NCI-H2196 treated with DMSO at 0.1 percent for 48 hours (cell line): ENCODE data around the gene ZC3H7A.
"Not testable (repeated sequence)": the region's sequence is repeated elsewhere in the genome, so short reads cannot be mapped to it uniquely, and the experiment has no call there.

Source experiments
- DNase-seq: peaks from one replicate; lab custom pipeline; 2025; ENCODE audit not compliant: unreplicated experiment; lab: John Stamatoyannopoulos, UW

ZC3H7A gene

DNA sequence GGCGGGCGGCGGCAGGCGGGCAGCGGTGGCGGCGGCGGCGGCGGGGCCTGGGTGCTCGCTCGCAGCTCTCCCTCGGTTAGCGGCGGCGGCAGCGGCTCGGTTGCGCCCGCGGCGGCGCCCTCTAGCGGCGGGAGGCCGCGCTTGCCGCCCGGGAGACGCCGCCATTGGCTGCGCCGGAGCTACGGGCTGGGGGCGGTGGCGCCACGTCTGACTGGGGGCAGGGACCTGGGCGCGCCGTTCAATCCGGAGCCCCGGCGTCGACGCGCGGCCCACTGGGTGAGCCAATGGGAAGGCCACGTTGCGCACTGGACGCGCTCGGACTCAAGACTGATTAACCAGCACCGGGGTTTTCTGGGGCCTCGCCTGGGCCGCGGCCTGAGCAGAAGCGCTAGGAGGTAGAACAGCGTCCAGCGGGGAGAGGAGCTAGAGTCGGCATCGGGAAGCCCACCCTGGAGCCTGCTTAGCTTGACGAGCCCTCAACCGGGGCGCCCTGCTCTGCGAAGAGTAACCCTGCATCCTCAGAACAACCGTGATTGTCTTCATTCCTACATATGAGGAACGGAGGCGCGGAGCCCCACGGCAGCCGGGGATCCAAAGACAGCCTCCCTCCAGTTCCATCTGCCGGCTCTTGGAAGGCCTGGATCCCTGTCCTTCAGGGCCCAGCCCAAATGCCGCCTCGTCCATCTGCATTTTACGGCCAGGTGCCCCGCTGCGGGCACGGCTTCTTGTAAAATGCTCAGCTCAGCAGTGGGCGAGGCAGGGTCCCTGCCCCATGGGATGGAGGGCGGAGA is at the start of gene ZC3H7A:
Gene ZC3H7A (minus strand): TSS at position 93 of the 791 bp plus-strand sequence. CDS start 14,904 bp downstream, outside the sequence.
- peak; percentile 93 for DNase-seq

DNA sequence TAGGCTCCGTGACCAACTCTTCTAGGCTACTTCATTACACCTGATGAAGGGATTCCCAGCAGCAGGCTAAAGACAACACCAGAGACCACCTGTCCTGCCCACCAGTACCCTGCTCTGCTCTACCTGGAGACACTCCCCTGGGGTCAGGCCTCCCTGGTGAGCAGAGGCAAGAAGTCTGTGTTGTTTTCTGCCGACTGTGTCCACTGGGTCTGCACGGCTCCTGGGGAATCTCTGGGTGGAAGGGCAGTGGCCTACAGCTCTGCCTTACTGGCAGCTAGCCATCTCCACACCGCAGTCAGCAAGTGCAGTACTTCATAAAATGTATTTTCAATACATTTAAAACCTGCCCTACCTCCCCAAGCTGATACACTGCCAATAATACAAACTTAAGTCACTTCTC is 47.4 kb upstream of the ZC3H7A start:
- no peak for DNase-seq

GRCh38 chr16:11843861-11844260 is 46.8 kb upstream of the ZC3H7A start:
- no peak for DNase-seq

DNA sequence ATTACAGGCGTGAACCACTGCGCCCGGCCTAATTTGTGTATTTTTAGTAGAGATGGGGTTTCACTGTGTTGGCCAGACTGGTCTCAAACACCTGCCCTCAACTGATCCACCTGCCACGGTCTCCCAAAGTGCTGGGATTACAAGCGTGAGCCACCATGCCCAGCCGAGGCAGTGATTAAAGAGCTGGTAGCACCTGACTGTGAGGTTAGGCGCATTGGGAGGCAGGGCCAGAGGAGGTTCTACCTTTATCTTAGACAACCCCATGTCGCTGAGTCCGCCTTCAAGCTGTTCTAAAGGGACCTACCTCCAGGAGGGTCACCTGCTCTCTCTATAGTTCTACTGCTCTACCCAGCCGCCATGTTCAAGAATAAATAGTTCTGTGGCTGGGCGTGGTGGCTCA is 46.1 kb upstream of the ZC3H7A start:
- no peak for DNase-seq

DNA sequence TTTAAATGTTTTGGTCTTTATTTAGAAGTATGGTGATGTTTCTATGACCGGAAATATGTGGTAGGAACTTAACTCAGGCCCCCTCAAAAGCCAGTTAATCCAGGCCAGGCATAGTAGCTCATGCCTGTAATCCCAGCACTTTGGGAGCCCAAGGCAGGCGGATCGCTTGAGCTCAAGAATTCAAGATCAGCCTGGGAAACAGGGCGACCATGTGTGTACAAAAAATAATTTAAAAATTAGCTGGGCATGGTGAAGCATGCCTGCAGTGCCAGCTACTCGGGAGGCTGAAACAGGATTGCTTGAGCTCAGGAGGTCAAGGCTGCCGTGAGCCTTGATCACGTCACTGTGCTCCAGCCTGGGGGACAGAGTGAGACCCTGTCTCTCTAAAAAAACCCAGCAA is 44.0 kb upstream of the ZC3H7A start:
- DNase-seq, result no peak

- no peak for DNase-seq
These were observed 39.7 kb upstream of the ZC3H7A start for GRCh38 chr16:11836650-11837244.

DNA sequence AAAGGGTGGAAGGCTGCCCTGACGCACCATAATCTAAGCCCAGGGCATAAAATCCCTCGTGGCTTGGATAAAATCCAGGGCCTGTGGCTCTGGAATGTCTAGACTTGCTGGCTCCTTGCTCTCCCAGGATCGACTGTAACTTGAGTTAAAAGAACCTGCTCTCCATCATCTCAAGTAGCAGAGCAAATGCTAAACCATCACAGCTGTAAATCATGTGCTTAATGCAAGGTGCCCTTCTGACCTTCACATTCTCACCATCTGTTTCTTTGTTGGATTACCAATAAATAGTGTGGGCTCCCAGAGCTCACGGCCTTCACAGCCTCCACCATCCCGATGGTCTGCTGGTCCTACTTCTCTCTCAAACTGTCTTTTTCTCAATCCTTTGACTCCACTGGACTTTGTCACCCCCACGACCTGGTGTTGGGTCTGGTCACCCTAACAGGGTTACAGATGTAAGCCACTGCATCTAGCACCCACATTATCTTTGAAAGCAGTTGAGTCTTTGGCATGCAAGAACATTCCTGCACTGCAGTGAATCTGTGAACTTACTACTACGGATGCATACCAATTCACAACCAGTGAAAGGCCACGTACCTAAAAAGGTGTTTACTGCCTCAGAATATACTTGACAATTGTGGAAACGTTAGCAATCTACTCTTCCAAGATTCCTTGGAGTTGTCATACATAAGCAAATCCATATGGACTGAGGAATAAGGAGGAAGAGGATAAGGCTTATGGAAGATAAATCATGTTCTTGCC is 39.0 kb upstream of the ZC3H7A start:
- no peak for DNase-seq

GRCh38 chr16:11835309-11835708 is 38.3 kb upstream of the ZC3H7A start:
- no peak for DNase-seq

DNA sequence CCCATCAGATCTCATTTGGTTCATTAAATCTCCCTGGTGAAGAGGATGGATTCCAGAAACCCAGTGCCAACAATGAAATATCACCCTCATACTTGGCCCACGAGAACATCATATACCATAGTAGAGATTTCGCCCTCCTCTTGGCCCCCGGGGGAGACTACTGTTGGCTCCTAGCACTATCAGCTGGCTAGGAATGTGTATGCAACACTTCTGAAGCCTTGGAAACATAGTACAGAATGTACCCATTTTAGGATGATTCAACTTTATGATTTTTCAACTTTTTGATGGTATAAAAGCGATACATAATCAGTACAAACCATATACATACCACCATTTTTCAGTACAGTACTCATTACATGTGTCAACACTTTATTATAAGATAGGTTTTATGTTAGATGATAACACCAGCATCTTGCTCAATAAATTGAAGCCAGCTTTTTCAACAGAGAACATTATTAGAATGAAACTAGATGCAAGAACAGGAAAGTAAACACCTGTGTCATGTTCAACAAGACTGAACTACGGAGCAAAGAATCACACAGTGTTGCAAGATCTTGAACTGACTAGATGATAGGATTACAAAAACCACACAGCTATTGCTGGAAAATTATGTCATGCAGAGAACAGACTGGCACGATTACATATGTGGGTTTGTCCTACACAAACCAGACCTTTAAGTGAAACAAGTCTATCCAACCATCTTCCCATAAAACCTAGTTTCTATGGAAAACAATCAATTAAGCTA is 37.1 kb upstream of the ZC3H7A start:
- no peak for DNase-seq

DNA sequence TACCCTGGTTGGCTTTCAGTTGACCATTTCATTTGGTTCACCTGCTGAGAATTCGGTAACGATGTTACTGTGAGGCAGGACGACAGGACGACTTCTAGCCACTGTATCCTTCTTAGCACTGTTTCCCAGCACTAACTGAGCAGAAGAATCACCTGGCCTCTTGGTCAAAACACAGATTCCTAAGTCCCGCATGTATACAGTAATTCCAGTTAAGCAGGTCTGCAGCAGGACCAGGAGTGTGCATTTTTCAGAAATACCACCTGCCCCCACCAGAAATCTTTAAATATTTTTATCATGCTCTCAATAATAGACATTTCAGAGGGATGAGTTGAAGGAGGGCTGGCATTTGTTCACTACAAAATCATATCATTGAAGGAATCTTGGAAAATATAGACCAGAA is 31.6 kb upstream of the ZC3H7A start:
- DNase-seq, result no peak

- DNase-seq, result not testable (repeated sequence)
These were observed 28.6 kb upstream of the ZC3H7A start for GRCh38 chr16:11825520-11826165.

GRCh38 chr16:11824362-11824761 is 27.3 kb upstream of the ZC3H7A start:
- no peak for DNase-seq

- DNase-seq, result not testable (repeated sequence)
These were observed 26.6 kb upstream of the ZC3H7A start for GRCh38 chr16:11823645-11824044.

DNA sequence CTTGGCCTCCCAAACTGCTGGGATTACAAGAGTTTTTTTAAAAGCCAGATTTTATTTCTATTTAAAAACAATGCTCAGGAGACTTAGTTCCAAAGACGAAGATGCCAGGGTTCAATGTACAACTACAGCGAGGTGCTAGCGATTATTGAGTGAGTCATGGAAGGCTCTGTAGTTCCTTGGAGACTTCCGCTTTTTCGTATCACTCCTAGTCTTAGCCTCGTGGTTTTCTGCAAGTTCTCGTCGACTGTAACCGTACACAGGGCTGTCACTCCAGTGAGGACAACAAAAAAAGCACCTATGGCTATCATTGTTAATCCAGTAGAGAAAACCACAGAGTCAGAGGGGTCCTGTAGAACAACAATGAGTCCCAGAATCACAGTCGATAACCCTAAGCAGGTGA is 22.7 kb upstream of the ZC3H7A start:
- DNase-seq, result no peak

DNA sequence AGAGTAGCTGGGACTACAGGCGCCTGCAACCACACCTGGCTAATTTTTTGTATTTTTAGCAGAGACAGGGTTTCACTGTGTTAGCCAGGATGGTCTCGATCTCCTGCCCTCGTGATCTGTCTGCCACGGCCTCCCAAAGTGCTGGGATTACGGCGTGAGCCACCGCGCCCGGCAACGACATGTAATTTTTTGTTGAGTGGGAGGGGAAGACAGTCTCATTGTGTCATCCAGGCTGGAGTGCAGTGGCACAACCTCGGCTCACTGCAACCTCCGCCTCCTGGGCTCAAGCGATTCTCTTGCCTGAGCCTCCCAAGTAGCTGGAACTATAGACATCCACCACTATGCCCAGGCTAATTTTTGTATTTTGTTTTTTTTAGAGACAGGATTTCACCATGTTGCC is 21.9 kb upstream of the ZC3H7A start:
- not testable (repeated sequence) for DNase-seq

GRCh38 chr16:11816123-11816522 is 19.1 kb upstream of the ZC3H7A start:
- DNase-seq, result no peak

GRCh38 chr16:11814800-11815199 is 17.7 kb upstream of the ZC3H7A start:
- not testable (repeated sequence) for DNase-seq

GRCh38 chr16:11806721-11807120 is 9.7 kb upstream of the ZC3H7A start:
- no peak for DNase-seq

DNA sequence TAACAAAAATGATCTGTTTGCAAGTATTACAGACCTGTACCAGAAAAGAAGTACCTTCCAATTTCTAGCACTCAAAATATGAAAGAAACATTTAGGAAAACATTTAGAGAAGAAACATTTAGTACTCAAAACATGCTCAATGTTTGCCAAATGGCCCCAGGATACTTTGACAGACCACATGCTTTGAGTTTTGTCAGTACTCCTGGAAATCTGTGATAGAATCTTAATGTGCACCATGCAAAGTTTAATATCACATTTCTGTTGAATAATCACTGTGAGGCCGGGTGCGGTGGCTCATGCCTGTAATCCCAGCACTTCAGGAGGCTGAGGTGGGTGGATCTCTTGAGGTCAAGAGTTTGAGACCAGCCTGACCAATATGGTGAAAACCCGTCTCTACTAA is 8.5 kb upstream of the ZC3H7A start:
- no peak for DNase-seq

DNA sequence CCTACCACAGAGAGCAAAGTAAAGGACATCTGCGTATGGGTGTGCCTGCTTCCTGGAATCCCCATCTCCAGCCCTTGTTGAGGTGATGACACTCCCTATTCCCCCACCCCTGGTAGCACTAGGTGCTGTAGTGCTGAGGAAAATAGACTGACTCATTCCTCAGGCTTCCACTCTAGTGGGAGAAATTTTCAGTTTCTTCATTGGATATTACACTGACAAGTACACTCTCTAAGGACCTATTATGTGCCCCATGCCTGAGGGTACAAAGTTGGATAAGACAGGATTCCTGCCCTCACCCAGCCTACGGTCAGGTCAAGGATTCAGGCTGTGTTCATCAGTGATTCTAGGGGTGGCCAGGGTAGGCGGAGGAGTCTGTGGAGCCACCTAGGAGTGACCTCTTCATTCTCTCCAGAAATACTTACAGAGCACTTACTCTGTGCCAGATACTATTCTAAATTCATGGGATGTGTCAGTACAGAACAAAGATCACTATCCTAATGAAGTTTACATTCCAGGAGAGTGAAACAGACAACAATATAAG is 4.5 kb upstream of the ZC3H7A start:
- DNase-seq, result no peak

DNA sequence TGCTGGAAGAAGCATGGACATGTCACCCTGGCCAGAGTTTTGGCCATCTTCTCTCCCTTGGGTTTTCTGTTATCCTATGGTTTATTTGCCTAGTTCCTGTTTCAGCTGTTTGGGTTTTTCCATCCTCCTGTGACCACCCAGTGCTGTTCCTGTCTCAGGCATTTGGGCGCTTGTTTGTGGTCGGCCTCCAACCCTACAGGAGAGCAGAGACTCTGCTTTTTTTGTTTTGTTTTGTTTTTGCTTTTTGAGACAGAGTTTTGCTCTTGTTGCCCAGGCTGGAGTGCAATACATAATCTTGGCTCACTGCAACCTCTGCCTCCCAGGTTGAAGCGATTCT is 3.3 kb upstream of the ZC3H7A start:
- no peak for DNase-seq
